ENCODE data around the gene STK39. TPM values are rescaled to one million over a fixed set of nuclear protein-coding genes. Genes with fewer than 3 reads are reported as not detected.
A peak's percentile ranks its signal among the peaks of the same experiment; 100 is the strongest.
"Not testable (repeated sequence)": the region's sequence is repeated elsewhere in the genome, so short reads cannot be mapped to it uniquely, and the experiment has no call there.

STK39 gene
- 9.2 and 12.6 TPM in 2 replicates for total RNA-seq (2014; rRNA removed; shearing (Covaris generic))

- peak; percentile 54 for DNase-seq (ENCODE audit: low spot score)
Observed at GRCh38 chr2:168247341-168248261, at the start of gene STK39. TSS of gene STK39 (minus strand) at chr2:168247595. CDS start at chr2:168247435, 160 bp downstream.

- DNase-seq (ENCODE audit: low spot score), result no peak
Observed at GRCh38 chr2:168295051-168295450, 47.7 kb upstream of the STK39 start.

- no peak for DNase-seq (ENCODE audit: low spot score)
Observed at GRCh38 chr2:168294409-168294808, 47.0 kb upstream of the STK39 start.

GRCh38 chr2:168293766-168294165, 46.4 kb upstream of the STK39 start:
- no peak for DNase-seq (ENCODE audit: low spot score)

- no peak for DNase-seq (ENCODE audit: low spot score)
Observed at GRCh38 chr2:168290391-168290790, 43.0 kb upstream of the STK39 start.

GRCh38 chr2:168289880-168290279, 42.5 kb upstream of the STK39 start:
- DNase-seq (ENCODE audit: low spot score), result no peak

- no peak for DNase-seq (ENCODE audit: low spot score)
Observed at GRCh38 chr2:168286535-168286934, 39.1 kb upstream of the STK39 start.

GRCh38 chr2:168278424-168278888, 31.1 kb upstream of the STK39 start:
- DNase-seq (ENCODE audit: low spot score), result peak; percentile 95

GRCh38 chr2:168277276-168277675, 29.9 kb upstream of the STK39 start:
- no peak for DNase-seq (ENCODE audit: low spot score)

GRCh38 chr2:168272225-168272624, 24.8 kb upstream of the STK39 start:
- DNase-seq (ENCODE audit: low spot score), result no peak

GRCh38 chr2:168262926-168263325, 15.5 kb upstream of the STK39 start:
- not testable (repeated sequence) for DNase-seq (ENCODE audit: low spot score)

- no peak for DNase-seq (ENCODE audit: low spot score)
Observed at GRCh38 chr2:168256448-168256847, 9.1 kb upstream of the STK39 start.

- DNase-seq (ENCODE audit: low spot score), result no peak
Observed at GRCh38 chr2:168255866-168256265, 8.5 kb upstream of the STK39 start.

- no peak for DNase-seq (ENCODE audit: low spot score)
Observed at GRCh38 chr2:168255103-168255502, 7.7 kb upstream of the STK39 start.

- no peak for DNase-seq (ENCODE audit: low spot score)
Observed at GRCh38 chr2:168254158-168254935, 7.0 kb upstream of the STK39 start.

- DNase-seq (ENCODE audit: low spot score), result no peak
Observed at GRCh38 chr2:168253379-168253778, 6.0 kb upstream of the STK39 start.

GRCh38 chr2:168252976-168253375, 5.6 kb upstream of the STK39 start:
- no peak for DNase-seq (ENCODE audit: low spot score)

GRCh38 chr2:168246483-168247340, 683 bp downstream of the STK39 start:
- DNase-seq (ENCODE audit: low spot score), result peak; percentile 39

- no peak for DNase-seq (ENCODE audit: low spot score)
Observed at GRCh38 chr2:168246072-168246482, 1.3 kb downstream of the STK39 start.

- DNase-seq (ENCODE audit: low spot score), result no peak
Observed at GRCh38 chr2:168245074-168245825, 2.1 kb downstream of the STK39 start.

- DNase-seq (ENCODE audit: low spot score), result peak; percentile 34
Observed at GRCh38 chr2:168244318-168244717, 3.1 kb downstream of the STK39 start.

Measured in H4 (cell line).